HUES48 (cell line): Measurements from ENCODE around the gene TMEM272.
A peak's percentile ranks its signal among the peaks of the same experiment; 100 is the strongest.

Source experiments
- H3K27ac ChIP-seq: one replicate; pipeline ENCODE4 v1.7.0; 2013; ENCODE audit warnings: low read depth, low read length, inconsistent platforms
- H3K27me3 ChIP-seq: 2 replicates; pipeline ENCODE4 v1.6.1; 2013; ENCODE audit warnings: mild to moderate bottlenecking, low read length; ENCODE audit not compliant: control insufficient read depth, insufficient read depth
- H3K36me3 ChIP-seq: 2 replicates; pipeline ENCODE4 v1.6.1; 2013; ENCODE audit warnings: low read length; ENCODE audit not compliant: control insufficient read depth, insufficient read depth
- H3K4me1 ChIP-seq: 2 replicates; pipeline ENCODE4 v1.6.1; 2013; ENCODE audit warnings: mild to moderate bottlenecking, low read length; ENCODE audit not compliant: control insufficient read depth, insufficient read depth
- H3K4me3 ChIP-seq: 2 replicates; pipeline ENCODE4 v1.5.1; 2013; ENCODE audit warnings: mild to moderate bottlenecking, low read depth, low read length
- H3K9ac ChIP-seq: 2 replicates; pipeline ENCODE4 v1.6.1; 2013; ENCODE audit warnings: mild to moderate bottlenecking, low read depth, low read length, moderate library complexity
- H3K9me3 ChIP-seq: 2 replicates; pipeline ENCODE4 v1.6.1; 2013; ENCODE audit warnings: low read length; ENCODE audit not compliant: control insufficient read depth, insufficient read depth

The TMEM272 gene

GRCh38 chr13:51773515-51773914 lies 71.5 kb downstream of the TMEM272 start:
- no peak overlapping the region for H3K4me3 ChIP-seq
- H3K4me1 ChIP-seq: peaks cover 7% of the 10 kb centered on the region
- no peak overlapping the region for H3K9ac ChIP-seq
- H3K9me3 ChIP-seq: no peaks in the 10 kb centered on the region
- no peak overlapping the region for H3K27ac ChIP-seq
- no peaks in the 10 kb centered on the region for H3K36me3 ChIP-seq
- H3K27me3 ChIP-seq: no peaks in the 10 kb centered on the region

GRCh38 chr13:51772781-51773180 lies 72.2 kb downstream of the TMEM272 start:
- H3K27me3 ChIP-seq: no peaks in the 10 kb centered on the region
- H3K27ac ChIP-seq: no peak overlapping the region
- peaks cover 13% of the 10 kb centered on the region for H3K4me1 ChIP-seq
- H3K36me3 ChIP-seq: no peaks in the 10 kb centered on the region
- no peaks in the 10 kb centered on the region for H3K9me3 ChIP-seq
- no peak overlapping the region for H3K9ac ChIP-seq
- H3K4me3 ChIP-seq: no peak overlapping the region

DNA sequence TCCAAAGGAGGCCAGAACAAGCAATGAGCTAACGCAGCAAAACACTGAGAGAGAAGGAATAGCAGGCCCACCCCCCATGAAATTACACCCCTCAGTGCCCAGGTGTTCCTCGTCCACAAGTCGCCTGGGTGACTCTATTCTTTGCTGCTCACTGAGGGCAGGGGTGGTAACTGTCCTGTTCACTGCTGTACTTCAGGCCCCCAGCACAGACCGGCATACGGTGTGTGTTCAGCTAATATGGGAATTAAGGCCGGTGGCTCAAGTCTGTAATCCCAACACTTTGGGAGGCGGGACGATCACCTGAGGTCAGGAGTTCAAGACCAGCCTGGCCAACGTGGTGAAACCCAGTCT lies 72.9 kb downstream of the TMEM272 start:
- no peak overlapping the region for H3K27ac ChIP-seq

GRCh38 chr13:51771418-51772104 lies 73.4 kb downstream of the TMEM272 start:
- no peak overlapping the region for H3K4me3 ChIP-seq
- H3K27me3 ChIP-seq: no peaks in the 10 kb centered on the region
- H3K36me3 ChIP-seq: no peaks in the 10 kb centered on the region
- H3K27ac ChIP-seq: no peak overlapping the region
- no peak overlapping the region for H3K9ac ChIP-seq
- H3K9me3 ChIP-seq: no peaks in the 10 kb centered on the region
- H3K4me1 ChIP-seq: peaks cover 13% of the 10 kb centered on the region

More for the DNA sequence above, 72.9 kb downstream of the TMEM272 start:
- Histone ChIP-seq H3K9ac (no peak overlapping the region), H3K4me3 (no peak overlapping the region), H3K36me3 (no peaks in the 10 kb centered on the region), H3K27me3 (no peaks in the 10 kb centered on the region), H3K4me1 (peaks cover 13% of the 10 kb centered on the region), H3K9me3 (no peaks in the 10 kb centered on the region)

GRCh38 chr13:51770681-51771417 lies 74.1 kb downstream of the TMEM272 start:
- Histone ChIP-seq H3K9ac (no peak overlapping the region), H3K9me3 (no peaks in the 10 kb centered on the region), H3K36me3 (0 out of 2 replicates have a peak, but pooled peaks cover 3% of the 10 kb centered on the region), H3K27me3 (no peaks in the 10 kb centered on the region), H3K4me3 (no peak overlapping the region), H3K27ac (no peak overlapping the region), H3K4me1 (peaks cover 13% of the 10 kb centered on the region)

- no peak overlapping the region for H3K4me3 ChIP-seq
- peaks cover 13% of the 10 kb centered on the region for H3K4me1 ChIP-seq
- 0 out of 2 replicates have a peak, but pooled peaks cover 3% of the 10 kb centered on the region for H3K36me3 ChIP-seq
- no peak overlapping the region for H3K9ac ChIP-seq
- H3K27me3 ChIP-seq: no peaks in the 10 kb centered on the region
- no peaks in the 10 kb centered on the region for H3K9me3 ChIP-seq
- H3K27ac ChIP-seq: no peak overlapping the region
These were observed 74.8 kb downstream of the TMEM272 start for GRCh38 chr13:51770160-51770559.

DNA sequence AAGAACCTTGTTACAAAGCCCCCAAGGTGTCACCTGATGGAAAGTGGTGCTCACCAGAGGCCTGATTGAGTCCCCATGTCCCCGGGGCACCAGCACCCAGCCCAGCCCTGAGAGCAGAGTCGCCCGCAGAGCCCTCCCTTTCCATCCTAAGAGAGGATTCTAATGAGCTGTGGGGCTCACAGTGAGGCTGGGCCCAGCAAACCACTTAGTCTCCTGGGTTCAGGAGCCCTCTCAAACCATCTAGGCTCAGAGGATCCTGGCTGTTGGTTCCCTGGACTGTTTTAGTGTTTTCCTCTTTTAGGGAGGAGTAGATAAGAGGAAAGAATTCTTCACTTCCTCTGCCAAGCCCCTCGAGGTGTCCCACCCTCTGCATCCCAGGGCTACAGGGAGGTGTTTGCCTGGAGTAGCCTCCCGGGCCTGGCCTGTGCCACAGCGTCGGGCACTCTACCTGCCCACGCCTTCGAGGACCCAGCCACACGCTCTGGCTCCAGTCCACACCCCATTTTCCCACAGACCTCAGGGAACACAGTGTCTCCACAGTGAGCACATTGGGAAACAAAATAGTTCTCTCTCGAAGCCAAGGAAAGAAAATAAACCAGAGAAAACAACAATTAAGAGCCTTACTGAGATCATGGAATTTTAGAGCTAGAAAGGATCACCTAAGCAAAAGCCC lies 75.4 kb downstream of the TMEM272 start:
- no peaks in the 10 kb centered on the region for H3K27me3 ChIP-seq
- H3K4me1 ChIP-seq: peaks cover 13% of the 10 kb centered on the region
- H3K9ac ChIP-seq: no peak overlapping the region
- H3K4me3 ChIP-seq: no peak overlapping the region
- H3K9me3 ChIP-seq: no peaks in the 10 kb centered on the region
- H3K27ac ChIP-seq: no peak overlapping the region
- H3K36me3 ChIP-seq: 0 out of 2 replicates have a peak, but pooled peaks cover 3% of the 10 kb centered on the region

- Histone ChIP-seq H3K36me3 (0 out of 2 replicates have a peak, but pooled peaks cover 3% of the 10 kb centered on the region), H3K9ac (no peak overlapping the region), H3K9me3 (no peaks in the 10 kb centered on the region), H3K4me1 (peaks cover 13% of the 10 kb centered on the region), H3K27ac (no peak overlapping the region), H3K27me3 (no peaks in the 10 kb centered on the region), H3K4me3 (no peak overlapping the region)
These were observed 76.0 kb downstream of the TMEM272 start for GRCh38 chr13:51768976-51769375.

DNA sequence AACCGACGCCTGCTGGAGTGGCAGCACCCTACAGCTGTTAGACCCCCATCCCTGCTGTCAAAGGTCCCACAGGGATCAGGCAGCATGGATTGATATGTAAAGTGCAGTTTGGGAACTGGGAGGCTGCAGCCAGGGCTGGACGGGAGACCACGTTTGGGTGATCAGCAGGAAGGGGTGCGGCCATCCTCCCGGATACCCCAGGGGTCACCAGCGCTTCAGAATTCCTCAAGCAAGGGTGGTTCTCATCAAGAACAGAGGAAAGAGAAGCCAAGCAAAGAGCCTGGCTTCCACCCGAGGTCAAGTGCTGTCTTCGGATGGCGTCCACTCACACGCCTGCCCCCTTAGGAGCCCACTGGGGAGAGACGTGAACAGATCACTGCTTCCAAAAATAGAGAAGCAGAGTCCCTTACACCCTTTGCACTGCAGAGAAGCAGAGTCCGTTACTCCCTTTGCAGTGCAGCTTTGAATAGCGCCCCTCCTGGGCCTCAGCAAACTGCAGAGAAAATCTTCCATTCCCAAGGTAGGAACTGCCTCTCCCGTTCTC lies 76.5 kb downstream of the TMEM272 start:
- Histone ChIP-seq H3K27me3 (no peaks in the 10 kb centered on the region), H3K9ac (no peak overlapping the region), H3K4me3 (no peak overlapping the region), H3K27ac (peak overlapping the region; percentile 21), H3K36me3 (peaks cover 4% of the 10 kb centered on the region; the same call in 1 of the 2 replicates), H3K9me3 (no peaks in the 10 kb centered on the region), H3K4me1 (peaks cover 13% of the 10 kb centered on the region)

GRCh38 chr13:51767100-51767499 lies 77.9 kb downstream of the TMEM272 start:
- Histone ChIP-seq H3K36me3 (peaks cover 15% of the 10 kb centered on the region), H3K27ac (no peak overlapping the region), H3K27me3 (no peaks in the 10 kb centered on the region), H3K4me1 (peaks cover 13% of the 10 kb centered on the region), H3K4me3 (no peak overlapping the region), H3K9me3 (no peaks in the 10 kb centered on the region), H3K9ac (no peak overlapping the region)

GRCh38 chr13:51765142-51765515 lies 79.8 kb downstream of the TMEM272 start:
- no peak overlapping the region for H3K4me3 ChIP-seq
- peaks cover 27% of the 10 kb centered on the region for H3K36me3 ChIP-seq
- H3K9me3 ChIP-seq: no peaks in the 10 kb centered on the region
- no peak overlapping the region for H3K27ac ChIP-seq
- no peaks in the 10 kb centered on the region for H3K27me3 ChIP-seq
- no peak overlapping the region for H3K9ac ChIP-seq
- peaks cover 13% of the 10 kb centered on the region for H3K4me1 ChIP-seq
